Naive thymus-derived CD4-positive, alpha-beta T cell (primary cell): ENCODE data around the gene GYG1. TPM values are rescaled to one million over a fixed set of nuclear protein-coding genes. Genes with fewer than 3 reads are reported as not detected.

Source experiments
- ATAC-seq: fragments of 150-1000 bp; cut with Tn5 transposase; 2 replicates; pipeline ENCODE4 v1.10.0; 2021; ENCODE audit warnings: mild to moderate bottlenecking, moderate library complexity
- CTCF ChIA-PET: fragments of 350-600 bp; sonication (Branson Sonifier 250); formaldehyde crosslinking; loops from one replicate; lab custom pipeline; 2021; ENCODE audit warnings: antibody characterized with exemption; lab: Charles Lee
- POLR2A ChIA-PET: fragments of 350-600 bp; sonication (Branson Sonifier 250); formaldehyde crosslinking; loops from one replicate; lab custom pipeline; 2021; ENCODE audit warnings: antibody characterized with exemption, inconsistent platforms; lab: Charles Lee
- DNase-seq, 9 donors: peaks; one replicate each; pipeline versions ENCODE4 v3.0.0 to v3.0.0-alpha.2; 2020 to 2022; ENCODE audit warnings: mixed read lengths in 1 of 9
- H3K27ac ChIP-seq: one replicate; pipeline ENCODE4 v1.7.0; 2013; ENCODE audit warnings: mild to moderate bottlenecking, low read depth, low read length, moderate library complexity
- H3K27me3 ChIP-seq, 2 donors: one replicate each; pipeline ENCODE4 v1.7.0; 2013; ENCODE audit warnings: low read length in 2 of 2, mild to moderate bottlenecking in 2 of 2, moderate library complexity in 2 of 2; ENCODE audit not compliant: control insufficient read depth in 2 of 2, insufficient read depth in 2 of 2
- H3K36me3 ChIP-seq, 3 experiments: 1 replicate in 2 of 3; 2 replicates in 1 of 3; pipeline ENCODE4 v1.7.0; 2013; ENCODE audit warnings: low read length in 3 of 3, mild to moderate bottlenecking in 3 of 3, moderate library complexity in 1 of 3; ENCODE audit not compliant: insufficient read depth in 3 of 3, control insufficient read depth in 2 of 3
- H3K4me1 ChIP-seq, 2 donors: one replicate each; pipeline ENCODE4 v1.7.0; 2013; ENCODE audit warnings: low read length in 2 of 2, mild to moderate bottlenecking in 2 of 2, moderate library complexity in 1 of 2; ENCODE audit not compliant: control insufficient read depth in 2 of 2, insufficient read depth in 2 of 2
- H3K4me3 ChIP-seq: 2 replicates; pipeline ENCODE4 v1.7.0; 2013; ENCODE audit warnings: mild to moderate bottlenecking, low read length
- H3K9me3 ChIP-seq, 3 experiments: 1 replicate in 2 of 3; 2 replicates in 1 of 3; pipeline ENCODE4 v1.7.0; 2013; ENCODE audit warnings: low read length in 3 of 3; ENCODE audit not compliant: control insufficient read depth in 2 of 3
- H3K27ac Mint-ChIP-seq, 9 donors: one replicate each; pipeline ENCODE4 v1.8.0; 2020 to 2022; ENCODE audit warnings: mixed read lengths in 9 of 9, mild to moderate bottlenecking in 8 of 9, moderate library complexity in 5 of 9, inconsistent platforms in 2 of 9
- H3K27me3 Mint-ChIP-seq, 5 donors: one replicate each; pipeline ENCODE4 v1.8.0; 2021 to 2022; ENCODE audit warnings: mixed read lengths in 5 of 5, mild to moderate bottlenecking in 1 of 5
- H3K36me3 Mint-ChIP-seq, 5 donors: one replicate each; pipeline ENCODE4 v1.8.0; 2020 to 2022; ENCODE audit warnings: mixed read lengths in 5 of 5, mild to moderate bottlenecking in 3 of 5, inconsistent platforms in 1 of 5
- H3K4me1 Mint-ChIP-seq, 7 donors: one replicate each; pipeline ENCODE4 v1.8.0; 2020 to 2022; ENCODE audit warnings: mixed read lengths in 7 of 7, mild to moderate bottlenecking in 3 of 7, inconsistent platforms in 1 of 7
- H3K4me3 Mint-ChIP-seq, 10 donors: one replicate each; pipeline ENCODE4 v1.8.0; 2020 to 2022; ENCODE audit warnings: mild to moderate bottlenecking in 10 of 10, mixed read lengths in 10 of 10, moderate library complexity in 6 of 10, inconsistent platforms in 2 of 10
- H3K9me3 Mint-ChIP-seq, 11 donors: one replicate each; pipeline ENCODE4 v1.8.0; 2020 to 2022; ENCODE audit warnings: mixed read lengths in 11 of 11, mild to moderate bottlenecking in 4 of 11, inconsistent platforms in 1 of 11, moderate library complexity in 1 of 11
- intact Hi-C, 2 donors: fragments of 100-400 bp; cut with micrococcal nuclease; formaldehyde crosslinking; loops; one replicate each; pipeline ENCODE4 v1.15.1; 2023
- polyA plus RNA-seq, 2 donors: library from polyadenylated mRNA; unstranded; fragments of 300-500 nt; fragmentation: Illumina TruSeq; gene quantifications; one replicate each; pipeline ENCODE4 v1.2.3, GENCODE V29; 2021
- total RNA-seq, 6 experiments: library from RNA in 5 of 6; stranded (reverse) in 5 of 6; gene quantifications; 1 replicate in 5 of 6; 2 replicates in 1 of 6; pipeline ENCODE4 v1.2.3 and lab custom pipeline; 2021 to 2026

The GYG1 gene
- total and polyA plus RNA-seq, 7 experiments from 2014 or later: 15.5 to 39.3 (median 28.0) TPM

DNA sequence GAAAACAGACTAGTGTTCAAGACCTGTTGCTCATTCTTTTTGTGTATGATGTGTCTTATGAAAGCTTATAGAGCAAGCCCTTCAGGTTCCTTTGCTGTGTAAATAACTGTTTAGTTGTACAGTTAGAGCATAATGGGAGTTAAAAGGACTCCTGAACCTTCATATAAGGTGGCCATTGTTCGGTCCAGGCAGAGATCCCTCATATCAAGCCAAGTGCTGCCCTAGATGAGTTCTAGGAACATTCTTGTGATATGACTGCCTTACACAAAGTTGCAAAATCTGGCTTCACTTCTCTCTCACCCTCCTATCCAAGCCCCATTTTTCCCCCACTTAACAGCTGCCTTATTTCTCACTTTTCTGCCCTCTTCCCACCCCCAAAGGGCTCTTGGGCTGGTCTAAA lies 26.9 kb downstream of the GYG1 start:
- CTCF ChIA-PET: no interaction called here

GRCh38 chr3:149019580-149019979 lies 28.2 kb downstream of the GYG1 start:
- POLR2A ChIA-PET: no interaction called here
- Mint-ChIP-seq H3K27me3 (no peaks in the 10 kb centered on the region), H3K4me1 (peaks cover 10 to 17% (median 13%) of the 10 kb centered on the region in 7 donors)

More for the DNA sequence above, 26.9 kb downstream of the GYG1 start:
- H3K4me3 Mint-ChIP-seq: no peak overlapping the region
- Histone ChIP-seq H3K4me1 (peaks cover 0 to 16% of the 10 kb centered on the region in 2 donors), H3K4me3 (no peak overlapping the region), H3K9me3 (no peaks in the 10 kb centered on the region), H3K27ac (no peak overlapping the region), H3K27me3 (no peaks in the 10 kb centered on the region), H3K36me3 (peaks cover 0 to 16% (median 7%) of the 10 kb centered on the region in 3 experiments)
- DNase-seq (no peak), ATAC-seq (no peak)
- POLR2A ChIA-PET: no interaction called here
- H3K9me3 Mint-ChIP-seq: no peaks in the 10 kb centered on the region
- no peaks in the 10 kb centered on the region for H3K27me3 Mint-ChIP-seq
- intact Hi-C loops: no loop called here
- peaks cover 10 to 16% (median 14%) of the 10 kb centered on the region in 7 donors for H3K4me1 Mint-ChIP-seq
- H3K27ac Mint-ChIP-seq: no peak overlapping the region
- H3K36me3 Mint-ChIP-seq: peaks cover 16 to 52% (median 37%) of the 10 kb centered on the region in 5 donors

GRCh38 chr3:149020196-149020838 lies 29.0 kb downstream of the GYG1 start:
- Mint-ChIP-seq H3K9me3 (peaks cover 0 to 4% (median 0%) of the 10 kb centered on the region in 11 donors), H3K27ac (peak overlapping the region in 2 of 9 donors; percentile 1 to 68), H3K4me1 (peaks cover 4 to 15% (median 10%) of the 10 kb centered on the region in 7 donors), H3K4me3 (no peak overlapping the region), H3K27me3 (no peaks in the 10 kb centered on the region), H3K36me3 (peaks cover 12 to 54% (median 40%) of the 10 kb centered on the region in 5 donors)
- POLR2A ChIA-PET: interaction anchor here (1.4 kb wide), 1 partner anchor 28 kb away, joined by 4 read pairs; no protein-coding TSS in a partner anchor
- H3K4me1 ChIP-seq: peaks cover 0 to 16% of the 10 kb centered on the region in 2 donors
- no peaks in the 10 kb centered on the region for H3K27me3 ChIP-seq
- CTCF ChIA-PET: no interaction called here
- no peak overlapping the region for H3K27ac ChIP-seq
- ATAC-seq (no peak), DNase-seq (no peak)
- H3K4me3 ChIP-seq: no peak overlapping the region
- H3K36me3 ChIP-seq: peaks cover 0 to 15% (median 5%) of the 10 kb centered on the region in 3 experiments
- intact Hi-C loops: no loop called here
- no peaks in the 10 kb centered on the region for H3K9me3 ChIP-seq

More at GRCh38 chr3:149019580-149019979, 28.2 kb downstream of the GYG1 start:
- peaks cover 0 to under 1% (median 0%) of the 10 kb centered on the region in 11 donors for H3K9me3 Mint-ChIP-seq
- Histone ChIP-seq H3K36me3 (peaks cover 0 to 15% (median 10%) of the 10 kb centered on the region in 3 experiments), H3K4me3 (no peak overlapping the region), H3K4me1 (peaks cover 0 to 16% of the 10 kb centered on the region in 2 donors), H3K9me3 (no peaks in the 10 kb centered on the region), H3K27ac (no peak overlapping the region), H3K27me3 (no peaks in the 10 kb centered on the region)
- DNase-seq (no peak), ATAC-seq (no peak)
- peak overlapping the region in 1 of 9 donors; percentile 56 for H3K27ac Mint-ChIP-seq
- intact Hi-C loops: no loop called here
- no peak overlapping the region for H3K4me3 Mint-ChIP-seq
- CTCF ChIA-PET: no interaction called here
- H3K36me3 Mint-ChIP-seq: peaks cover 13 to 54% (median 40%) of the 10 kb centered on the region in 5 donors

- peak overlapping the region in 1 of 9 donors; percentile 1 for H3K27ac Mint-ChIP-seq
- H3K4me1 Mint-ChIP-seq: peaks cover 0 to 12% (median 6%) of the 10 kb centered on the region in 7 donors
- POLR2A ChIA-PET: interaction anchor here (1.4 kb wide), 1 partner anchor 29 kb away, joined by 4 read pairs; no protein-coding TSS in a partner anchor
Measured at GRCh38 chr3:149020839-149021252, 29.5 kb downstream of the GYG1 start.

GRCh38 chr3:149021830-149022229 lies 30.5 kb downstream of the GYG1 start:
- Histone ChIP-seq H3K27me3 (no peaks in the 10 kb centered on the region), H3K36me3 (peaks cover 0 to 15% (median 5%) of the 10 kb centered on the region in 3 experiments), H3K4me1 (peaks cover 0 to 10% of the 10 kb centered on the region in 2 donors), H3K27ac (no peak overlapping the region), H3K4me3 (no peak overlapping the region), H3K9me3 (no peaks in the 10 kb centered on the region)
- Mint-ChIP-seq H3K27ac (peak overlapping the region in 1 of 9 donors; percentile 9), H3K9me3 (peaks cover 0 to 4% (median 0%) of the 10 kb centered on the region in 11 donors), H3K4me3 (no peak overlapping the region), H3K27me3 (no peaks in the 10 kb centered on the region), H3K36me3 (peaks cover 10 to 48% (median 41%) of the 10 kb centered on the region in 5 donors), H3K4me1 (peaks cover 0 to 12% (median 3%) of the 10 kb centered on the region in 7 donors)
- DNase-seq: no peak
- CTCF ChIA-PET: no interaction called here
- POLR2A ChIA-PET: interaction anchor here (1.4 kb wide), 1 partner anchor 30 kb away, joined by 4 read pairs; no protein-coding TSS in a partner anchor
- ATAC-seq: no peak
- intact Hi-C loops: no loop called here

More at GRCh38 chr3:149020839-149021252, 29.5 kb downstream of the GYG1 start:
- H3K9me3 Mint-ChIP-seq: peaks cover 0 to 4% (median 0%) of the 10 kb centered on the region in 11 donors
- DNase-seq (no peak), ATAC-seq (no peak)
- peaks cover 10 to 49% (median 36%) of the 10 kb centered on the region in 5 donors for H3K36me3 Mint-ChIP-seq
- peaks cover 0 to 16% of the 10 kb centered on the region in 2 donors for H3K4me1 ChIP-seq
- no peak overlapping the region for H3K4me3 ChIP-seq
- no peak overlapping the region for H3K27ac ChIP-seq
- no peaks in the 10 kb centered on the region for H3K9me3 ChIP-seq
- H3K27me3 ChIP-seq: no peaks in the 10 kb centered on the region
- H3K36me3 ChIP-seq: peaks cover 0 to 15% (median 5%) of the 10 kb centered on the region in 3 experiments
- intact Hi-C loops: no loop called here
- CTCF ChIA-PET: no interaction called here
- H3K4me3 Mint-ChIP-seq: no peak overlapping the region
- H3K27me3 Mint-ChIP-seq: no peaks in the 10 kb centered on the region

GRCh38 chr3:149023951-149024350 lies 32.6 kb downstream of the GYG1 start:
- H3K27ac Mint-ChIP-seq: peak overlapping the region in 1 of 9 donors; percentile 25

More at GRCh38 chr3:149023951-149024350, 32.6 kb downstream of the GYG1 start:
- ChIA-PET POLR2A (no interaction called here), CTCF (no interaction called here)
- no peak for DNase-seq
- Histone ChIP-seq H3K27ac (no peak overlapping the region), H3K27me3 (no peaks in the 10 kb centered on the region), H3K4me1 (no peaks in the 10 kb centered on the region), H3K9me3 (no peaks in the 10 kb centered on the region), H3K4me3 (no peak overlapping the region), H3K36me3 (peaks cover 0 to 6% (median 5%) of the 10 kb centered on the region in 3 experiments)
- Mint-ChIP-seq H3K4me3 (no peak overlapping the region), H3K9me3 (peaks cover 0 to 4% (median 0%) of the 10 kb centered on the region in 11 donors), H3K27me3 (no peaks in the 10 kb centered on the region), H3K36me3 (peaks cover 10 to 47% (median 42%) of the 10 kb centered on the region in 5 donors), H3K4me1 (peaks cover 0 to 12% (median 3%) of the 10 kb centered on the region in 7 donors)
- intact Hi-C loops: no loop called here
- no peak for ATAC-seq
